Measurements from ENCODE around the gene LURAP1L. TPM values are rescaled to one million over a fixed set of nuclear protein-coding genes. Genes with fewer than 3 reads are reported as not detected.

The LURAP1L gene
- polyA plus RNA-seq, 3 donors, result not detected

DNA sequence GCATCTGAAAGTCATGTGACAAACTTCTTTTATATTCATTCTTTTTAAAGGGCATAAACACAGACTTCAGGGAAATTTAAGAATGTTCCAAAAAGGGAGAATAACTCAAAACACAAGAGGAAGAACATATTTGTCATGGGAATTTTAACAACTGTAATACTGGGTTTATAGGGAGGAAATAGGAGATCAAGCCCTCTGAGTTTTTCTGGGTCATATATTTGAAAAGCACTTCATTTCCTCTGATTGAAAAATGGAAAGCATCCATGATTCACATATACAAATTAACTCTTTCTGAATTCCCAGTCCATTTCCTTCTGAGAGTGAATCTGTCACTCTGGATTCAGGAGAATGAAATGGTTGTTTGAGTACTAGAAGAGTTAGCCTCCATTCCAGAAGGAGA is 26.8 kb downstream of the LURAP1L start:
- Histone ChIP-seq H3K4me1 (ENCODE audit: control insufficient read depth in 1 of 2, insufficient read depth in 2 of 2, low read length in 2 of 2) (no peaks in the 10 kb centered on the region), H4K20me1 (ENCODE audit: insufficient read depth, low read length) (no peaks in the 10 kb centered on the region), H3K79me2 (ENCODE audit: insufficient read depth, low read length) (no peaks in the 10 kb centered on the region), H3K36me3 (replicated peaks in 1 of 2; ENCODE audit: control insufficient read depth in 1 of 2, insufficient read depth in 2 of 2, low read length in 2 of 2) (no peaks in the 10 kb centered on the region), H3K27me3 (ENCODE audit: control insufficient read depth in 2 of 2, insufficient read depth in 2 of 2, low read length in 2 of 2) (no peaks in the 10 kb centered on the region), H3K4me2 (replicated peaks; ENCODE audit: extremely low read depth, low read length, poor library complexity, severe bottlenecking) (no peak overlapping the region), H3K9ac (ENCODE audit: insufficient read depth, low read length, poor library complexity, severe bottlenecking) (no peak overlapping the region), H2AFZ (ENCODE audit: insufficient read depth, low read depth, low read length, poor library complexity, severe bottlenecking) (no peak overlapping the region), H3K27ac (ENCODE audit: low read depth in 1 of 2, low read length in 2 of 2) (no peak overlapping the region), H3K4me3 (replicated peaks in 1 of 3; ENCODE audit: low read depth in 2 of 3, low read length in 3 of 3) (no peak overlapping the region), H3K9me3 (replicated peaks in 1 of 2; ENCODE audit: control insufficient read depth in 1 of 2, insufficient read depth in 1 of 2, low read length in 2 of 2) (no peaks in the 10 kb centered on the region)
- Mint-ChIP-seq H3K27ac (no peak overlapping the region), H3K4me3 (no peak overlapping the region), H3K36me3 (no peaks in the 10 kb centered on the region), H3K27me3 (ENCODE audit: low read depth in 3 of 3) (no peaks in the 10 kb centered on the region), H3K4me1 (no peaks in the 10 kb centered on the region), H3K9me3 (peaks cover 0 to 2% (median 0%) of the 10 kb centered on the region in 7 donors)
- intact Hi-C loops (cut with micrococcal nuclease), result no loop called here
- DNase-seq, result no peak
- TF ChIP-seq, protein P1, sequence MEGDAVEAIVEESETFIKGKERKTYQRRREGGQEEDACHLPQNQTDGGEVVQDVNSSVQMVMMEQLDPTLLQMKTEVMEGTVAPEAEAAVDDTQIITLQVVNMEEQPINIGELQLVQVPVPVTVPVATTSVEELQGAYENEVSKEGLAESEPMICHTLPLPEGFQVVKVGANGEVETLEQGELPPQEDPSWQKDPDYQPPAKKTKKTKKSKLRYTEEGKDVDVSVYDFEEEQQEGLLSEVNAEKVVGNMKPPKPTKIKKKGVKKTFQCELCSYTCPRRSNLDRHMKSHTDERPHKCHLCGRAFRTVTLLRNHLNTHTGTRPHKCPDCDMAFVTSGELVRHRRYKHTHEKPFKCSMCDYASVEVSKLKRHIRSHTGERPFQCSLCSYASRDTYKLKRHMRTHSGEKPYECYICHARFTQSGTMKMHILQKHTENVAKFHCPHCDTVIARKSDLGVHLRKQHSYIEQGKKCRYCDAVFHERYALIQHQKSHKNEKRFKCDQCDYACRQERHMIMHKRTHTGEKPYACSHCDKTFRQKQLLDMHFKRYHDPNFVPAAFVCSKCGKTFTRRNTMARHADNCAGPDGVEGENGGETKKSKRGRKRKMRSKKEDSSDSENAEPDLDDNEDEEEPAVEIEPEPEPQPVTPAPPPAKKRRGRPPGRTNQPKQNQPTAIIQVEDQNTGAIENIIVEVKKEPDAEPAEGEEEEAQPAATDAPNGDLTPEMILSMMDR (IDR thresholded peaks at IDR 0.05), result no peak

DNA sequence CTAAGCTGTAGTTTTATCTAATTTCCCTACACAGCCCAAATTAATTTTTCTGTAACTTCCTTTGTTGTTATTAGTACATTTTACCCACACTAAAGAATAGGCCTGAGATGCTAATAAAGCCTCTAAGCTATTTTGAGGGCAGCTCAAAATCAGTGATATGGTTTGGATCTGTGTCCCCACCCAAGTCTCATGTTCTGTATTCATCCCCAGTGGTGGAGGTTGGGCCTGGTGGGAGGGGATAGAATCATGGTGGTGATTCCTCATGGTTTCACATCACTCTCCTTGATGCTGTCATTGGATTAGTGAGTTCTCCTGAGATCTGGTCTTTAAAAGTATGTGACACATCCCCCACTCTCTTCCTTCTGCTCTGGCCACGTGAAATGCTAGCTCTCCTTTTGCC is 27.3 kb downstream of the LURAP1L start:
- TF ChIP-seq, protein P1 (IDR thresholded peaks at IDR 0.05), result no peak
- Histone ChIP-seq H3K4me1 (ENCODE audit: control insufficient read depth in 1 of 2, insufficient read depth in 2 of 2, low read length in 2 of 2) (no peaks in the 10 kb centered on the region), H3K4me3 (replicated peaks in 1 of 3; ENCODE audit: low read depth in 2 of 3, low read length in 3 of 3) (no peak overlapping the region), H3K9ac (ENCODE audit: insufficient read depth, low read length, poor library complexity, severe bottlenecking) (no peak overlapping the region), H3K79me2 (ENCODE audit: insufficient read depth, low read length) (no peaks in the 10 kb centered on the region), H3K36me3 (replicated peaks in 1 of 2; ENCODE audit: control insufficient read depth in 1 of 2, insufficient read depth in 2 of 2, low read length in 2 of 2) (no peaks in the 10 kb centered on the region), H3K4me2 (replicated peaks; ENCODE audit: extremely low read depth, low read length, poor library complexity, severe bottlenecking) (no peak overlapping the region), H3K27me3 (ENCODE audit: control insufficient read depth in 2 of 2, insufficient read depth in 2 of 2, low read length in 2 of 2) (no peaks in the 10 kb centered on the region), H3K27ac (ENCODE audit: low read depth in 1 of 2, low read length in 2 of 2) (no peak overlapping the region), H3K9me3 (replicated peaks in 1 of 2; ENCODE audit: control insufficient read depth in 1 of 2, insufficient read depth in 1 of 2, low read length in 2 of 2) (no peaks in the 10 kb centered on the region), H4K20me1 (ENCODE audit: insufficient read depth, low read length) (no peaks in the 10 kb centered on the region), H2AFZ (ENCODE audit: insufficient read depth, low read depth, low read length, poor library complexity, severe bottlenecking) (no peak overlapping the region)
- DNase-seq, result no peak
- peaks cover 0 to 1% (median 0%) of the 10 kb centered on the region in 3 donors for H3K27me3 Mint-ChIP-seq (ENCODE audit: low read depth in 3 of 3)
- H3K36me3 Mint-ChIP-seq, result no peaks in the 10 kb centered on the region
- H3K9me3 Mint-ChIP-seq, result peaks cover 0 to 2% (median 0%) of the 10 kb centered on the region in 7 donors
- H3K4me3 Mint-ChIP-seq, result no peak overlapping the region
- H3K27ac Mint-ChIP-seq, result no peak overlapping the region
- H3K4me1 Mint-ChIP-seq, result no peaks in the 10 kb centered on the region
- 25% methylated on average over 1 of the region's 1 CpG for WGBS (ENCODE audit: insufficient coverage)
- intact Hi-C loops (cut with micrococcal nuclease), result no loop called here
